Loucy (cell line): ENCODE results near the gene PODXL2.

Experiments used
- H2AFZ ChIP-seq: fragments of 200-600 bp; sonication (generic); 2 replicates; pipeline ENCODE4 v1.6.0; 2016; ENCODE audit warnings: antibody characterized with exemption, mild to moderate bottlenecking, low read length, moderate library complexity
- H3F3A ChIP-seq: fragments of 200-600 bp; 2 replicates; pipeline ENCODE4 v1.6.0; 2016; ENCODE audit warnings: antibody characterized with exemption, low read depth, mild to moderate bottlenecking
- H3K27me3 ChIP-seq: fragments of 200-600 bp; sonication (generic); 2 replicates; pipeline ENCODE4 v1.6.1; 2014; ENCODE audit warnings: low read length, mild to moderate bottlenecking; ENCODE audit not compliant: insufficient read depth, poor library complexity, severe bottlenecking
- H3K36me3 ChIP-seq: fragments of 200-600 bp; sonication (generic); 2 replicates; pipeline ENCODE4 v1.6.1; 2016; ENCODE audit warnings: low read length; ENCODE audit not compliant: insufficient read depth
- H3K4me1 ChIP-seq: fragments of 200-600 bp; sonication (generic); 2 replicates; pipeline ENCODE4 v1.5.1; 2014; ENCODE audit warnings: low read length, mild to moderate bottlenecking; ENCODE audit not compliant: insufficient read depth, poor library complexity, severe bottlenecking
- H3K4me2 ChIP-seq: fragments of 200-600 bp; sonication (generic); 2 replicates; pipeline ENCODE4 v1.6.0; 2014; ENCODE audit warnings: antibody characterized with exemption, low read length, low read depth, mild to moderate bottlenecking; ENCODE audit not compliant: poor library complexity, severe bottlenecking
- H3K4me3 ChIP-seq: fragments of 200-600 bp; sonication (generic); 2 replicates; pipeline ENCODE4 v1.5.1; 2014; ENCODE audit warnings: low read length, mild to moderate bottlenecking, mixed read lengths; ENCODE audit not compliant: poor library complexity, severe bottlenecking
- H3K79me2 ChIP-seq: fragments of 200-600 bp; sonication (generic); 2 replicates; pipeline ENCODE4 v1.6.1; 2014; ENCODE audit warnings: low read length; ENCODE audit not compliant: insufficient read depth
- H3K9ac ChIP-seq: fragments of 200-600 bp; sonication (generic); 2 replicates; pipeline ENCODE4 v1.6.0; 2014; ENCODE audit warnings: mild to moderate bottlenecking, low read depth, low read length, moderate library complexity; ENCODE audit not compliant: poor library complexity, severe bottlenecking
- H3K9me2 ChIP-seq: fragments of 200-600 bp; sonication (generic); replicated peaks from 2 replicates; pipeline ENCODE4 v1.6.1; 2016; ENCODE audit warnings: low read depth, low read length, mixed read lengths
- H3K9me3 ChIP-seq: fragments of 200-600 bp; sonication (generic); 2 replicates; pipeline ENCODE4 v1.6.1; 2014; ENCODE audit warnings: mild to moderate bottlenecking, antibody characterized with exemption, low read length, low read depth; ENCODE audit not compliant: insufficient read depth
- H4K20me1 ChIP-seq: fragments of 200-600 bp; sonication (generic); 2 replicates; pipeline ENCODE4 v1.6.0; 2014; ENCODE audit warnings: antibody characterized with exemption, low read length, mild to moderate bottlenecking; ENCODE audit not compliant: insufficient read depth, poor library complexity, severe bottlenecking
- CTCF ChIP-seq: fragments of 200-600 bp; sonication (generic); conservative IDR thresholded peaks from 2 replicates; pipeline ENCODE4 v1.5.1; 2014; ENCODE audit warnings: mild to moderate bottlenecking, antibody characterized with exemption, low read length
- EZH2phosphoT487 ChIP-seq: fragments of 200-600 bp; IDR thresholded peaks from 2 replicates; pipeline ENCODE4 v1.6.1; 2018; ENCODE audit warnings: antibody characterized with exemption, mild to moderate bottlenecking, moderate library complexity, borderline replicate concordance

PODXL2 gene

GRCh38 chr3:127688416-127689265 is 59.7 kb downstream of the PODXL2 start:
- Histone ChIP-seq H4K20me1 (no peaks in the 10 kb centered on the region), H3K4me3 (no peak overlapping the region), H2AFZ (no peak overlapping the region), H3K79me2 (no peaks in the 10 kb centered on the region), H3K9ac (no peak overlapping the region), H3K9me2 (no peaks in the 10 kb centered on the region), H3K27me3 (no peaks in the 10 kb centered on the region), H3K36me3 (peaks cover 35% of the 10 kb centered on the region; the same call in 1 of the 2 replicates), H3K4me1 (no peaks in the 10 kb centered on the region), H3K4me2 (no peak overlapping the region), H3F3A (peaks cover 5% of the 10 kb centered on the region; the same call in 1 of the 2 replicates), H3K9me3 (no peaks in the 10 kb centered on the region)
- TF ChIP-seq CTCF (no peak), EZH2phosphoT487 (no peak)

GRCh38 chr3:127689266-127689860 is 60.4 kb downstream of the PODXL2 start:
- no peaks in the 10 kb centered on the region for H3K4me1 ChIP-seq
- H3K9me3 ChIP-seq: no peaks in the 10 kb centered on the region
- H3K36me3 ChIP-seq: peaks cover 39% of the 10 kb centered on the region; the same call in 1 of the 2 replicates
- no peaks in the 10 kb centered on the region for H4K20me1 ChIP-seq
- no peaks in the 10 kb centered on the region for H3K9me2 ChIP-seq
- no peaks in the 10 kb centered on the region for H3K27me3 ChIP-seq
- no peak overlapping the region for H2AFZ ChIP-seq
- no peaks in the 10 kb centered on the region; the same call in 1 of the 2 replicates for H3F3A ChIP-seq
- no peak overlapping the region for H3K4me2 ChIP-seq
- no peak overlapping the region for H3K9ac ChIP-seq
- TF ChIP-seq EZH2phosphoT487 (no peak), CTCF (no peak)
- H3K79me2 ChIP-seq: no peaks in the 10 kb centered on the region
- no peak overlapping the region for H3K4me3 ChIP-seq

GRCh38 chr3:127690106-127690505 is 61.1 kb downstream of the PODXL2 start:
- Histone ChIP-seq H3K36me3 (peaks cover 46% of the 10 kb centered on the region; the same call in 1 of the 2 replicates), H3K9me2 (no peaks in the 10 kb centered on the region), H3F3A (no peaks in the 10 kb centered on the region; the same call in 1 of the 2 replicates), H3K4me2 (no peak overlapping the region), H3K27me3 (no peaks in the 10 kb centered on the region), H3K4me3 (no peak overlapping the region), H3K9me3 (no peaks in the 10 kb centered on the region), H3K79me2 (no peaks in the 10 kb centered on the region), H3K9ac (no peak overlapping the region), H3K4me1 (no peaks in the 10 kb centered on the region), H2AFZ (no peak overlapping the region), H4K20me1 (no peaks in the 10 kb centered on the region)
- TF ChIP-seq CTCF: no peak
- TF ChIP-seq EZH2phosphoT487: no peak
